NCI-H2029 (cell line): ENCODE results near the gene ANXA1.
A peak's percentile ranks its signal among the peaks of the same experiment; 100 is the strongest.

ENCODE experiments used
- DNase-seq: peaks from one replicate; lab custom pipeline; 2025; lab: John Stamatoyannopoulos, UW

Gene ANXA1

GRCh38 chr9:73138516-73138915, 13.1 kb upstream of the ANXA1 start:
- no peak for DNase-seq

GRCh38 chr9:73141282-73141681, 10.4 kb upstream of the ANXA1 start:
- no peak for DNase-seq

- DNase-seq: no peak
These were observed 7.8 kb upstream of the ANXA1 start for GRCh38 chr9:73143711-73144328.

GRCh38 chr9:73146111-73146815, 5.4 kb upstream of the ANXA1 start:
- DNase-seq: no peak

DNA sequence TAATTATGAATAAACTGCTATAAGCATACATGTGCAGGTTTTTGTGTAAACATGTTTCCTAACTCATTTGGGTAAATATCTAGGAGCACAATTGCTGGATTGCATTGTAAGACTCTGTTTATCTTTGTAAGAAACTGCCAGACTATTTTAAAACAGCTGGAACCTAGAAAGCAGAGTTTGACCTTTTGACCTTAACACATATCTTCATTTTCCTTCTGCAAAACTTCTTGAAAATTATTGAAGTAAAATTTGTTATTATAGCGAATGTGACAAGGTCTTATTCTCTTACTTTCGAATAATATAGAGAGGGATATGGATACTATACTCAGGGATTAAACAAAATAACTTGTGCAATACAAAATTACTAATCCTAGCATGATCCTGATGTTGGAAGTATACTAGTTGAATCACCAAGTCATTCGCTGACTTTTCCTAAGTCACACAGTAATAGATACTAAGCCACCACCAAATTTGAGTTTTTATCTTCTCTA, 3.2 kb upstream of the ANXA1 start:
- DNase-seq: no peak

DNA sequence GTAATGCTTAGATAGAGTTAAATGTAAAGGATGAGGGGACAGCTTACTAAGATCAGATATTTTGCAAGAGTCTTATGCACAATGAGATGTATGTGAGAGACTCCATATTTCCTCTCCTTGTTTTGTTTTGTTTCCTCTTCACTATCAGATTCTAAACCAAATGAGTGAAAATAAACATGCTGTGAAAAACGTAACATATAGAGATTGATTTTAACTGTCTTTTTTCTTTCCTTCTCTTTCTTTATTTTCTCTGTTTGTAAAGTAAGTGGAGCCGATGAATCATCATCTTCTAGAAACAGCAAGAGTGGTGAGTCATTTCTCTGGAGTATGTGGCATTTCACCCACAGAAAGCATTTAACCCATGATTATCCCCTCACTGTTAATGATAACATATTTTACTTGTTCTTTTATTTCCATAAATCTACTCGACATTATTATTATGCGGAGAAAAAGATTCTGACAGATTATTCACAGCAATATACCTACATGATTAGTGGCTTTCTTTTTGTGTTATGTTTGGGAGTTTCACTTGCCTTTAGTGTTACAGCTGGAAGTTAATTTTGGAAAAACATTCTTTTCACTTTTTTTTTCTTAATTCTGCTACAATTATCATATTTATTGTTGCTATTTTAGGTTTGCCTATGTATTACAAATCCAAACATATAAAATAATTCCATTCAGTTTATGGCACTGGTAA, 2.1 kb upstream of the ANXA1 start:
- peak; percentile 11 for DNase-seq

- DNase-seq: no peak
These were observed 829 bp downstream of the ANXA1 start for GRCh38 chr9:73152543-73152844.

- DNase-seq: no peak
These were observed 1.3 kb downstream of the ANXA1 start for GRCh38 chr9:73152953-73153352.

GRCh38 chr9:73153793-73154227, 2.1 kb downstream of the ANXA1 start:
- no peak for DNase-seq

DNA sequence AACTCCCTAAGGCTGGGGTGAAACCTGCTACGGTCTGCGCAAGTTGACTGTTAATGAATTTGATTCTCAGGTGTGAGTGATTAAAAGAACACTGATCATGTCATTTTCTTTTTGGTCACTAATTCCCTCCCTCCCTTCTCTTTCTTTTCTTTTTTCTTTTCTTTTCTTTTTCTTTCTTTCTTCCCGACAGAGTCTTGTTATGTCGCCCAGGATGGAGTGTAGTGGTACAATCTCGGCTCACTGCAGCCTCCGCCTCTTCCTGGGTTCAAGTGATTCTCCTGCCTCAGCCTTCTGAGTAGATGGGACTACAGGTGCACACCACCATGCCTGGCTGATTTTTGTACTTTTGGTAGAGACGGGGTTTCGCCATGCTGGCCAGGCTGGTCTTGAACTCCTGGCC, 2.6 kb downstream of the ANXA1 start:
- no peak for DNase-seq

DNA sequence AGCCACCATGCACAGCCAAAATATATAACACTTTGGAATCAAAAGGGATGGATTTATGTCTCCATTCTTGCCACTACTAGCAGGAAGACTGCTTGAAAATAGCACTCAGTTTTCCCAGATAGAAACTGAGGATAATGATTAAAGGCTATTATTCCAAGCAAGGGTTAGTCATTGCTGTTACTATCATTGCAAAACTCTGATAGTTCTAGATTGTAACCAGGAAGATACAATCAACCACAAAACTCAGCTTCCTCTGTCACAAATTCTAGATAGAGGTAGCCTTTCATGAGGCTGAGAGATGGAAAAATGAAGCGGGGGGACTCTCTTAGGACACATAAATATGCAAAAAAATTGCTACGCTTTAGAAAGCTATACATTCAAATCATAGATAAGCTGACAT, 3.1 kb downstream of the ANXA1 start:
- DNase-seq: no peak

- DNase-seq: no peak
These were observed 3.7 kb downstream of the ANXA1 start for GRCh38 chr9:73155377-73155776.

GRCh38 chr9:73155968-73156864, 4.6 kb downstream of the ANXA1 start:
- DNase-seq: no peak

DNA sequence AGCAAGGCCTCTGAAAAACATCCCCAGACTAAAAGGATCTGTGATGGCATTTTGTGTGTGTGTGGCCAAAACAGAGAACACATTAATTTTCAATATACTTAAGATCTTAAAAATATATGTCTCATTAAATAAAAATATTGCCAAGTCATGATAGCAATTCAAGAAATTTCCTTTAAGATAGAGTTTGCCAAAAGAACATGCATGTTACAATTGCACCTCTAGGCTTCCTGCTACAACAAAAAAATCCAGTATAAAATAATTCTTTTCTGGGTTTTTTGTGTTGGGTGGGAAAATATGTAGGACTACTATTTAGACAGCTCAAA, 5.2 kb downstream of the ANXA1 start:
- DNase-seq: no peak

DNA sequence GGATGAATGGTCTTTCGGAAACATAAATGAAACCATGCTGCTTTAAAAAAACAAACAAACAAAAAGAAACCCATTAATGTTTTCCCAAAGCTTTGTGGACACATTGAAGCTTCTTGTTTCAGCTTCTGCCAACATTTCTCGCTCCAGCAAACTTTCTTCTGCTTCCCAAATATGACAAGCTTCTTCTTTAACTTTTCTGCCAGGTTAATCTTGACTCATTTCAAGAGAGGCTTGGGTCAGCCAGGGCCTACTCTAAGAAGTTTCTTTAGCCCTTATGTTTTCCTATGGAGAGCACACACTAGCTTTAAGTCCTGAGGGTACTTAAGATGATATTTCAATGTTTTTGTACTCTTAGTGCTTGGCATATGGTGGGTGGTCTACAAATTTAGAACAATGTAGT, 6.1 kb downstream of the ANXA1 start:
- no peak for DNase-seq

GRCh38 chr9:73158723-73159122, 7.1 kb downstream of the ANXA1 start:
- no peak for DNase-seq

DNA sequence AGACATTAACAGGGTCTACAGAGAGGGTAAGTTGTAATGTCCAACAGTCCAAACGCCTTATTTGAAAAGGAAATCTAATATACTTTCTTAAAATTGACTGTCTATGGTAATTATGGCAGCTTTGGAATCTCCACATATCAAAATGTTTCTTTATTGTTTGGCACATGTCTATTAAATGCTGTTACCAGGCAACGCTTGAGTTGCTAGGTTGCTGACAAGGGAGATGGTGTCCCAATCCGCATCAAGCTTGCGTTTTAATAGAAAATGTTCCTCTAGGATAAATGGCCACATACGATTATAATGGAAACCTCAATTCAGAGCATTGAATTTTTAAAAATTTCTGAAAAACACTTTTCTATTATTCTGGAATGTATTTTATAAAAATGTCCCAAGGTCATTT, 9.2 kb downstream of the ANXA1 start:
- no peak for DNase-seq

- DNase-seq: no peak
These were observed 11.5 kb downstream of the ANXA1 start for GRCh38 chr9:73162987-73163768.

- DNase-seq: no peak
These were observed 14.2 kb downstream of the ANXA1 start for GRCh38 chr9:73165911-73166310.

- DNase-seq: no peak
These were observed 14.8 kb downstream of the ANXA1 start for GRCh38 chr9:73166468-73166867.

GRCh38 chr9:73167614-73168013, 15.9 kb downstream of the ANXA1 start:
- no peak for DNase-seq
